Progenitor cell of endocrine pancreas (in vitro differentiated cells): Measurements from ENCODE around the gene SERINC5. TPM values are rescaled to one million over a fixed set of nuclear protein-coding genes. Genes with fewer than 3 reads are reported as not detected.
"Not testable (repeated sequence)": the region's sequence is repeated elsewhere in the genome, so short reads cannot be mapped to it uniquely, and the experiment has no call there.

Experiments
- DNase-seq: peaks from one replicate; pipeline ENCODE4 v3.0.0; 2021; ENCODE audit warnings: low spot score; ENCODE audit not compliant: unreplicated experiment
- H3K27ac Mint-ChIP-seq: 2 replicates; pipeline ENCODE4 v1.8.0; 2021; ENCODE audit warnings: mild to moderate bottlenecking, moderate library complexity, mixed read lengths
- H3K27me3 Mint-ChIP-seq: 2 replicates; pipeline ENCODE4 v1.8.0; 2021; ENCODE audit warnings: mixed read lengths
- H3K36me3 Mint-ChIP-seq: 2 replicates; pipeline ENCODE4 v1.8.0; 2022; ENCODE audit warnings: mixed read lengths; ENCODE audit not compliant: insufficient read depth
- H3K4me1 Mint-ChIP-seq: 2 replicates; pipeline ENCODE4 v1.8.0; 2021; ENCODE audit warnings: low read depth, mixed read lengths
- H3K4me3 Mint-ChIP-seq: 2 replicates; pipeline ENCODE4 v1.8.0; 2021; ENCODE audit warnings: low read depth, mild to moderate bottlenecking, moderate library complexity, mixed read lengths
- H3K9me3 Mint-ChIP-seq: 2 replicates; pipeline ENCODE4 v1.8.0; 2021; ENCODE audit warnings: low read depth, mixed read lengths
- total RNA-seq: library from RNA; stranded (reverse); gene quantifications from 2 replicates; pipeline ENCODE4 v1.2.1, GENCODE V29; 2021
- TF ChIP-seq, protein P1 (sequence below): fragments of 200-600 bp; sonication (generic); IDR thresholded peaks from one replicate; pipeline ENCODE4 v1.5.0; 2021; ENCODE audit warnings: antibody characterized with exemption, mild to moderate bottlenecking; ENCODE audit not compliant: unreplicated experiment

The SERINC5 gene
- total RNA-seq, 1 donor from 2014 or later = 198 TPM

DNA sequence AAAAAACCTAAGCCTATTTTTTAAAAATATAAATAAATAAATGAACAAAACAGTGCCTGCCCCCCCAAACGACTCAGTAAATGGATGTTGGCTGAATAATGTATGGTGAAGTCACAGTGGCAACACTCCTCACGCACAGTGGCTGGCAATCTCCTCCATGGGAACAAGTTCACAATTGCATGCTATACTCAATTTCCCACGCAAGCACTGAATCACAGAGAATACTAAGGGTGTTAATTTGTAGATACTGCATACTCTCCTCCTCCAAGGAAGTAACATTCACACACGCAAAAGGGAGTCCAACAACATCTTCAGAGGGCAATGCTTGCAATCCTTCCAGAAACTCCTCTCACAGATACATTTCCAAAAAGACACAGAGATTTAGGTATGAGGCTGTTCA lies 47.5 kb downstream of the SERINC5 start:
- DNase-seq = no peak
- no peaks in the 10 kb centered on the region for H3K27me3 Mint-ChIP-seq
- peaks cover 82% of the 10 kb centered on the region for H3K4me1 Mint-ChIP-seq
- TF ChIP-seq, protein P1, sequence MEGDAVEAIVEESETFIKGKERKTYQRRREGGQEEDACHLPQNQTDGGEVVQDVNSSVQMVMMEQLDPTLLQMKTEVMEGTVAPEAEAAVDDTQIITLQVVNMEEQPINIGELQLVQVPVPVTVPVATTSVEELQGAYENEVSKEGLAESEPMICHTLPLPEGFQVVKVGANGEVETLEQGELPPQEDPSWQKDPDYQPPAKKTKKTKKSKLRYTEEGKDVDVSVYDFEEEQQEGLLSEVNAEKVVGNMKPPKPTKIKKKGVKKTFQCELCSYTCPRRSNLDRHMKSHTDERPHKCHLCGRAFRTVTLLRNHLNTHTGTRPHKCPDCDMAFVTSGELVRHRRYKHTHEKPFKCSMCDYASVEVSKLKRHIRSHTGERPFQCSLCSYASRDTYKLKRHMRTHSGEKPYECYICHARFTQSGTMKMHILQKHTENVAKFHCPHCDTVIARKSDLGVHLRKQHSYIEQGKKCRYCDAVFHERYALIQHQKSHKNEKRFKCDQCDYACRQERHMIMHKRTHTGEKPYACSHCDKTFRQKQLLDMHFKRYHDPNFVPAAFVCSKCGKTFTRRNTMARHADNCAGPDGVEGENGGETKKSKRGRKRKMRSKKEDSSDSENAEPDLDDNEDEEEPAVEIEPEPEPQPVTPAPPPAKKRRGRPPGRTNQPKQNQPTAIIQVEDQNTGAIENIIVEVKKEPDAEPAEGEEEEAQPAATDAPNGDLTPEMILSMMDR = no peak
- peaks cover 3% of the 10 kb centered on the region for H3K36me3 Mint-ChIP-seq
- no peaks in the 10 kb centered on the region for H3K9me3 Mint-ChIP-seq
- no peak overlapping the region for H3K4me3 Mint-ChIP-seq
- H3K27ac Mint-ChIP-seq = peak overlapping the region; percentile 89

DNA sequence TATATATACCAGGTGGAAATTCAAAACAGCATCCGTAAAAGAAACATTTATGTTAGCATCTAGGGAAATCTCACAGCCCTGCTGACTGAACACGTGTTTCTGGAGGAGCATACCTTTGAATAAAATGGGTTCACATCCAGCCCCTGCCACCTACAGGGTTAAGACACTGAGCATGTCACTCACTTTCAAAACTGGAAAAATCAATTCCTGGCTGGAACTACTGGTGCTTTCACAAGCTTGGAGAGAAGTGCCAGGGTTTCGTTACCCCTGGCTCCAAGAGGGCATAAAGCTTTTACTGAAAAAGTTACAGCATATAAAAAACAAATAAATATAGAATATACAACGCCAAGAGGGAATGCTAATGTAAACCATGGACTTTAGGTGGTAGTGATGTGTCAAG lies 48.0 kb downstream of the SERINC5 start:
- Mint-ChIP-seq H3K4me3 (no peak overlapping the region), H3K27me3 (no peaks in the 10 kb centered on the region), H3K9me3 (no peaks in the 10 kb centered on the region), H3K36me3 (peaks cover 4% of the 10 kb centered on the region), H3K4me1 (peaks cover 83% of the 10 kb centered on the region), H3K27ac (peak overlapping the region; percentile 80)
- no peak for DNase-seq
- TF ChIP-seq, protein P1 = no peak

DNA sequence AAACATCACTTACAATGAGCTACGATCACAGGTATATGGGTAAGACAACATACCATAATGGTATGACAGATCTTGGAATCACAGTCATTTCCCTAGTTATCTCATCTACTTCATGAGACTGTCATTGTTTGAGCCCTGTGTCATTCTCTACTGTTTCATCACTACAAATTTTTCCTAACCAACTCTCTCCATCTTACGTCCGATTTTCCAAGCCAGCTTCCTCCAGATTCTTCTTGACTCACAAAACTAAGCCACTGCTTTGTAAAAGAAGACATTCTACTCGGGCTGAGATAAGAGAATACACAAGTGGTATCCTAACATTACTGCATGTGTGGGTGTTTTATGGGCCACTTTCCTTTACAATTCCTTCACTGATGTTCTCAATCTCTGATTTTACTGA lies 49.6 kb downstream of the SERINC5 start:
- no peak overlapping the region for H3K4me3 Mint-ChIP-seq
- TF ChIP-seq, protein P1 = no peak
- no peaks in the 10 kb centered on the region for H3K9me3 Mint-ChIP-seq
- peaks cover 80% of the 10 kb centered on the region for H3K4me1 Mint-ChIP-seq
- DNase-seq = no peak
- peaks cover 17% of the 10 kb centered on the region for H3K36me3 Mint-ChIP-seq
- H3K27me3 Mint-ChIP-seq = no peaks in the 10 kb centered on the region
- H3K27ac Mint-ChIP-seq = peak overlapping the region; percentile 98

DNA sequence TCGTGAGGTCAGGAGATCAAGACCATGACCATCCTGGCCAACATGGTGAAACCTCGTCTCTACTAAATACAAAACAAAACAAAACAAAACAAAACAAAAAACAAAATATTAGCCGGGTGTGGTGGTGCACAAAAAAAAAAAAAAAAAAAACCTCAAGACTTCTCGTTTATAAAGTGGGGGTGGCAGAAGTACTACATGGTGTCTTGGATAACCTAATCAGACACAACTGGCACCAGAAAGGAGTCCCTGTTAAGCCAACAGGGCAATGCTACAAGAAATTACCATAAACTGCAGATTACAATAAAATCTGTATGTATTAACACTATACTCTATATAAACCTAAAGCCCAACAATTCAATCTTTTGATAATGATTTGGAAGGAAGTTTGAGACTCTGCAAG lies 50.0 kb downstream of the SERINC5 start:
- Mint-ChIP-seq H3K9me3 (no peaks in the 10 kb centered on the region), H3K4me3 (no peak overlapping the region), H3K36me3 (peaks cover 20% of the 10 kb centered on the region), H3K27ac (peak overlapping the region; percentile 98), H3K4me1 (peaks cover 76% of the 10 kb centered on the region), H3K27me3 (no peaks in the 10 kb centered on the region)
- TF ChIP-seq, protein P1 = no peak
- DNase-seq = no peak

DNA sequence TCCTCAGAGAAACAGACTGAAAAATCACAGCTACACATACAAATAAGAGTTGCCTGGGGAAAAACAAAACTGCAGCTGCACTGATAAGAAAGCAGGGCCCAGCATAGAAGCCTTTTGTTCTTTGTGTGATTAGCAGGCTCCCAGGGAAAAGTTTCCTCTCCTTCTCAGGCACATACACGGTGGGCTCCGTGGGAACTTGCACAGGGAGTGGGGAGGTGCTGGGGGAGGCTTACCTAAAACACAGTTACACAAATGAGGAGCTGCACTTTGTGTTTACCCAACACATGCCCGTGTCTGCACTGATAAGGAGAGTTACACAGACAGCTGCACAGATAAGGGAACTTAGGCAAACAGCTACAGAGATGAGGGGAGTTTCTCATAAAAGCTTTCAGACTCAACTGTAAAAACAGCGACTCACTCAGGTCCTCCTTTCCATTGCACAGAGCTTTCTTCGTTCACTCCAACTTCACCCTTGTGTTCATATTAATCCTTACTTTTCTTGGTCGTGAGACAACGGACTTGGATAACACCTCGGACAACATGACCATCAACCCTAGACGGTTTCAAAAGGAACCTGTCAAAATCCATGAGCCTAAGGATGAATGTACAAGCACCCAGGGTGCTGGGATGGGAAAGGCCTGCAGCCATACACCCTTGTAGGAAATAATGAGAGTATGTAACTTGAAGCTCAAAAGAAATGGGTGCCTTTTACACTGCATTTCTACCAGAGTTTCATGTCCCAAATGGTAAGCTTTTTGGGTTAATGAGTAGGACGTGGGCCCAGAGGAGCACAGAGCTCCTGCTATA lies 50.8 kb downstream of the SERINC5 start:
- Mint-ChIP-seq H3K36me3 (peaks cover 23% of the 10 kb centered on the region), H3K27ac (peak overlapping the region; percentile 98), H3K4me1 (peaks cover 68% of the 10 kb centered on the region), H3K4me3 (peak overlapping the region; percentile 5), H3K9me3 (no peaks in the 10 kb centered on the region), H3K27me3 (no peaks in the 10 kb centered on the region)
- TF ChIP-seq, protein P1 = peak; percentile 42
- DNase-seq = peak; percentile 38

DNA sequence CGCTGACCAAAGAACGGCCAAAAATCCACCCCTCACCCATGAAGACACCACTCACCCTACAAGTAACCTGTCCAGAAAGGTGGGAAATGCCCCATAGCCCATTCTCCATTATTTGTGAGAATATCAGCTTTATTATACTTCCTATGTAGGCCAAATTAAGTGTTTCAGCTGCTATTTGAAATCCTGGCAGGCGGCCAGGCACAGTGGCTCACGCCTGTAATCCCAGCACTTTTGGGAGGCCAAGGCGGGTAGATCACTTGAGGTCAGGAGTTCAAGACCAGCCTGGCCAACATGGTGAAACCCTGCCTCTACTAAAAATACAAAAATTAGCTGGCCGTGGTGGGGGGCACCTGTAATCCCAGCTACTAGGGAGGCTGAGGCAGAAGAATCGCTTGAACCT lies 54.1 kb downstream of the SERINC5 start:
- not testable (repeated sequence) for H3K27me3 Mint-ChIP-seq, H3K9me3 Mint-ChIP-seq, DNase-seq, H3K4me3 Mint-ChIP-seq
- Mint-ChIP-seq H3K4me1 (peaks cover 47% of the 10 kb centered on the region), H3K27ac (peak overlapping the region; percentile 93), H3K36me3 (peaks cover 33% of the 10 kb centered on the region)
